ENCODE data around the gene CALN1. TPM values are rescaled to one million over a fixed set of nuclear protein-coding genes. Genes with fewer than 3 reads are reported as not detected.

Gene CALN1
- total and polyA plus RNA-seq, 7 donors = under 0.01 TPM; not detected in 5

- Histone ChIP-seq H3K27me3 (peaks cover 0 to 21% (median 0%) of the 10 kb centered on the region in 3 donors), H3K4me3 (no peak overlapping the region), H3K4me1 (no peaks in the 10 kb centered on the region), H3K36me3 (no peaks in the 10 kb centered on the region), H3K9me3 (no peaks in the 10 kb centered on the region), H3K27ac (no peak overlapping the region)
- no peak for DNase-seq
- WGBS, 2 donors = 86 to 91% methylated on average over 10 of the region's 10 CpGs
- intact Hi-C loops (cut with DNase I) = no loop called here
- no peak for TF ChIP-seq EP300 (IDR thresholded peaks at IDR 0.05)
- TF ChIP-seq CTCF (IDR thresholded peaks at IDR 0.05) = no peak
Measured at GRCh38 chr7:72445580-72445979, 33.4 kb upstream of the CALN1 start.

GRCh38 chr7:72445075-72445474 is 32.9 kb upstream of the CALN1 start:
- WGBS, 2 donors = 86 to 87% methylated on average over 6 of the region's 6 CpGs
- peaks cover 0 to 21% (median 0%) of the 10 kb centered on the region in 3 donors for H3K27me3 ChIP-seq
- DNase-seq = no peak
- TF ChIP-seq POLR2A (IDR thresholded peaks at IDR 0.05) (no peak), POLR2AphosphoS5 (IDR thresholded peaks at IDR 0.05) (no peak), CTCF (IDR thresholded peaks at IDR 0.05) (no peak), EP300 (IDR thresholded peaks at IDR 0.05) (no peak)
- no peaks in the 10 kb centered on the region for H3K36me3 ChIP-seq
- H3K27ac ChIP-seq = no peak overlapping the region
- no peaks in the 10 kb centered on the region for H3K4me1 ChIP-seq
- intact Hi-C loops (cut with DNase I) = no loop called here
- H3K9me3 ChIP-seq = no peaks in the 10 kb centered on the region
- no peak overlapping the region for H3K4me3 ChIP-seq

GRCh38 chr7:72444026-72444776 is 32.1 kb upstream of the CALN1 start:
- H3K36me3 ChIP-seq = no peaks in the 10 kb centered on the region
- intact Hi-C loops (cut with DNase I) = no loop called here
- H3K27me3 ChIP-seq = peaks cover 0 to 21% (median 0%) of the 10 kb centered on the region in 3 donors
- 7 to 27% methylated on average over 8 of the region's 8 CpGs for WGBS, 2 donors
- H3K4me1 ChIP-seq = no peaks in the 10 kb centered on the region
- H3K27ac ChIP-seq = no peak overlapping the region
- TF ChIP-seq POLR2AphosphoS5 (IDR thresholded peaks at IDR 0.05) (no peak), CTCF (IDR thresholded peaks at IDR 0.05) (no peak), POLR2A (IDR thresholded peaks at IDR 0.05) (no peak), EP300 (IDR thresholded peaks at IDR 0.05) (no peak)
- no peak for DNase-seq
- no peak overlapping the region for H3K4me3 ChIP-seq
- H3K9me3 ChIP-seq = no peaks in the 10 kb centered on the region

GRCh38 chr7:72441791-72442190 is 29.7 kb upstream of the CALN1 start:
- WGBS, 2 donors = 78 to 88% methylated on average over 8 of the region's 8 CpGs
- TF ChIP-seq EP300 (IDR thresholded peaks at IDR 0.05) (no peak), CTCF (IDR thresholded peaks at IDR 0.05) (no peak), POLR2AphosphoS5 (IDR thresholded peaks at IDR 0.05) (no peak), POLR2A (IDR thresholded peaks at IDR 0.05) (no peak)
- no peaks in the 10 kb centered on the region for H3K9me3 ChIP-seq
- intact Hi-C loops (cut with DNase I) = no loop called here
- no peak overlapping the region for H3K27ac ChIP-seq
- H3K4me1 ChIP-seq = no peaks in the 10 kb centered on the region
- no peak for DNase-seq
- no peaks in the 10 kb centered on the region for H3K36me3 ChIP-seq
- no peak overlapping the region for H3K4me3 ChIP-seq
- H3K27me3 ChIP-seq = peaks cover 0 to 14% (median 0%) of the 10 kb centered on the region in 3 donors

GRCh38 chr7:72438491-72438890 is 26.4 kb upstream of the CALN1 start:
- H3K27ac ChIP-seq = no peak overlapping the region
- H3K4me1 ChIP-seq = peaks cover 0 to 12% (median 5%) of the 10 kb centered on the region in 4 donors
- TF ChIP-seq EP300 (IDR thresholded peaks at IDR 0.05) = no peak
- H3K4me3 ChIP-seq = no peak overlapping the region
- intact Hi-C loops (cut with DNase I) = no loop called here
- no peaks in the 10 kb centered on the region for H3K27me3 ChIP-seq
- WGBS, 2 donors = 89 to 90% methylated on average over 7 of the region's 7 CpGs
- no peaks in the 10 kb centered on the region for H3K36me3 ChIP-seq
- H3K9me3 ChIP-seq = no peaks in the 10 kb centered on the region
- DNase-seq = no peak
